NCI-H345 treated with DMSO at 0.1 percent for 48 hours (cell line): ENCODE measurements around the gene ZNF709.
A peak's percentile ranks its signal among the peaks of the same experiment; 100 is the strongest.
"Not testable (repeated sequence)": the region's sequence is repeated elsewhere in the genome, so short reads cannot be mapped to it uniquely, and the experiment has no call there.

Source experiments
- DNase-seq: peaks from one replicate; lab custom pipeline; 2025; ENCODE audit not compliant: unreplicated experiment; lab: John Stamatoyannopoulos, UW

Gene ZNF709

GRCh38 chr19:12484371-12485051 lies at the start of gene ZNF709:
Gene ZNF709, minus strand, starts transcription at chr19:12484816. Its CDS starts 159 bp downstream, at chr19:12484657.
- peak; percentile 13 for DNase-seq

- DNase-seq = no peak
These were observed 42.6 kb upstream of the ZNF709 start for GRCh38 chr19:12527034-12527836.

GRCh38 chr19:12526542-12526941 lies 41.9 kb upstream of the ZNF709 start:
- no peak for DNase-seq

- no peak for DNase-seq
These were observed 37.4 kb upstream of the ZNF709 start for GRCh38 chr19:12521996-12522395.

GRCh38 chr19:12513531-12514061 lies 29.0 kb upstream of the ZNF709 start:
- no peak for DNase-seq

GRCh38 chr19:12497032-12497431 lies 12.4 kb upstream of the ZNF709 start:
- DNase-seq = no peak

- DNase-seq = no peak
These were observed 11.9 kb upstream of the ZNF709 start for GRCh38 chr19:12496480-12496879.

- peak; percentile 43 for DNase-seq
These were observed 10.6 kb upstream of the ZNF709 start for GRCh38 chr19:12495002-12495802.

GRCh38 chr19:12494260-12494860 lies 9.7 kb upstream of the ZNF709 start:
- DNase-seq = no peak

- DNase-seq = not testable (repeated sequence)
These were observed 1.7 kb upstream of the ZNF709 start for GRCh38 chr19:12486265-12486783.

GRCh38 chr19:12485571-12485970 lies 955 bp upstream of the ZNF709 start:
- DNase-seq = no peak

GRCh38 chr19:12485052-12485416 lies 418 bp upstream of the ZNF709 start:
- DNase-seq = no peak

- DNase-seq = no peak
These were observed 625 bp downstream of the ZNF709 start for GRCh38 chr19:12484011-12484370.

- no peak for DNase-seq
These were observed 2.1 kb downstream of the ZNF709 start for GRCh38 chr19:12482509-12482886.

- DNase-seq = no peak
These were observed 2.7 kb downstream of the ZNF709 start for GRCh38 chr19:12481781-12482508.

- DNase-seq = no peak
These were observed 6.2 kb downstream of the ZNF709 start for GRCh38 chr19:12478234-12478941.

GRCh38 chr19:12467651-12468050 lies 17.0 kb downstream of the ZNF709 start:
- DNase-seq = not testable (repeated sequence)

GRCh38 chr19:12465211-12465610 lies 19.4 kb downstream of the ZNF709 start:
- DNase-seq = no peak

GRCh38 chr19:12464769-12465168 lies 19.8 kb downstream of the ZNF709 start:
- no peak for DNase-seq

GRCh38 chr19:12464139-12464538 lies 20.5 kb downstream of the ZNF709 start:
- not testable (repeated sequence) for DNase-seq
